Measurements from ENCODE around the gene CTNND2.

CTNND2 gene

DNA sequence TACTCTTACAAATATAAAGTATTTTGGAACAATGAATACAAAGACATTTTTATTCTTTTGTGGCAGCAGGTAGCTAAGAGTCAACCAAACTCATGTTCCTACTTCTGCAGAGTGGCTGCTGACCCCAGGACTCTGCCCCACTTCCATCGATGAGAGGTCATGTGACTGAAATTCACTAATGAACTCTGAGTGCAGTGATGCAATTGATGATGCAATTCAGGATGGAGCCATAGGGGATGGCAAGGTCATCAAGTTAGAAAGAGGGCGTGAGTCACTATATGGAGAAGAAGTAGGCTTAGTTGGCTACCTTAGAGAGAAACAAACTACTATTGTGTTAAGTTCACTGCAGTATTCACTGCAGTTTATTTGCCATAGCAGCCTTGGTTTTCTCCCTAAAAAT, 340.4 kb downstream of the CTNND2 start:
- Histone ChIP-seq H3K9me3 (ENCODE audit: severe bottlenecking) (no peaks in the 10 kb centered on the region), H3K4me3 (ENCODE audit: low read depth, low read length) (no peak overlapping the region), H3K36me3 (no peaks in the 10 kb centered on the region), H3K27ac (no peak overlapping the region), H3K27me3 (ENCODE audit: insufficient read depth, low read depth, severe bottlenecking) (no peaks in the 10 kb centered on the region)
- DNase-seq, result no peak
- TF ChIP-seq, protein P1, sequence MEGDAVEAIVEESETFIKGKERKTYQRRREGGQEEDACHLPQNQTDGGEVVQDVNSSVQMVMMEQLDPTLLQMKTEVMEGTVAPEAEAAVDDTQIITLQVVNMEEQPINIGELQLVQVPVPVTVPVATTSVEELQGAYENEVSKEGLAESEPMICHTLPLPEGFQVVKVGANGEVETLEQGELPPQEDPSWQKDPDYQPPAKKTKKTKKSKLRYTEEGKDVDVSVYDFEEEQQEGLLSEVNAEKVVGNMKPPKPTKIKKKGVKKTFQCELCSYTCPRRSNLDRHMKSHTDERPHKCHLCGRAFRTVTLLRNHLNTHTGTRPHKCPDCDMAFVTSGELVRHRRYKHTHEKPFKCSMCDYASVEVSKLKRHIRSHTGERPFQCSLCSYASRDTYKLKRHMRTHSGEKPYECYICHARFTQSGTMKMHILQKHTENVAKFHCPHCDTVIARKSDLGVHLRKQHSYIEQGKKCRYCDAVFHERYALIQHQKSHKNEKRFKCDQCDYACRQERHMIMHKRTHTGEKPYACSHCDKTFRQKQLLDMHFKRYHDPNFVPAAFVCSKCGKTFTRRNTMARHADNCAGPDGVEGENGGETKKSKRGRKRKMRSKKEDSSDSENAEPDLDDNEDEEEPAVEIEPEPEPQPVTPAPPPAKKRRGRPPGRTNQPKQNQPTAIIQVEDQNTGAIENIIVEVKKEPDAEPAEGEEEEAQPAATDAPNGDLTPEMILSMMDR (IDR thresholded peaks at IDR 0.05; ENCODE audit: low read depth, low read length), result no peak

DNA sequence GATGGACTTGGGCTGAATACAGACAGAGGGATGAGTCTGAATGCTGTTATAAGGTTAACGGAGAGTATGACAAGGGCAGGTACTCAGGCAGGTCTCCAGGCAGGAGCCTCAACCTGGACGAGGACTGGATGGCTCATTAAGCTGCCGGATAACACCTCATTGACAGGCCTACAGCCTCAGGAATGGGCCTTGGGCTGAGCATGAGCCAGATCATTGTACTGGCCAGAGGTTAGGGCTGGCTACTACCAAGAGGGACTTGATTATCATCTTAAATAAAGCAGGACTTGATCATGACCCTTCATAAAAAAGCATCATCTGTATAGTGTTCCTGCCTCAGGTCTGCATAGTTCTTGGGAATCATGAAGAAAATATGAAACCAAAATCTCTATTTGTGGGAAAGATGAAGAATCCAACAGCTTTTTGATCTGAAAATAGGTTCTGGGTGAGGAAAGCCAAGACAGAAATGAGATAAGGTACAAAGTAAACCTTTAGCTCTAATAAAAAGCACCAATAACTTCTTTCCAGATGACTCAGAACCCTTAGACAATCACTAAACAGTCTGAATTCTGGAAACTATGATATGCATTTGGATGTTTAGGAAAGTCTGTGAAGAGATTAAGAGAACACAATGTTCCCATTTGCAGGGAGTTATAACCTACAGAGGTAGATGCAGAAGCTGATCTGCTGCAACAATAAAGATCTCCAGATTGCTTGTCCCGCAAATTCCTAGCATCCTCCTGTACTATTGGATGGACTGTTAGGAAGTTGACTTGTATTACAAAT, 343.1 kb downstream of the CTNND2 start:
- Histone ChIP-seq H3K9me3 (ENCODE audit: severe bottlenecking) (no peaks in the 10 kb centered on the region), H3K27me3 (ENCODE audit: insufficient read depth, low read depth, severe bottlenecking) (no peaks in the 10 kb centered on the region), H3K36me3 (no peaks in the 10 kb centered on the region), H3K27ac (no peak overlapping the region), H3K4me3 (ENCODE audit: low read depth, low read length) (no peak overlapping the region)
- no peak for DNase-seq
- TF ChIP-seq, protein P1 (IDR thresholded peaks at IDR 0.05; ENCODE audit: low read depth, low read length), result no peak

DNA sequence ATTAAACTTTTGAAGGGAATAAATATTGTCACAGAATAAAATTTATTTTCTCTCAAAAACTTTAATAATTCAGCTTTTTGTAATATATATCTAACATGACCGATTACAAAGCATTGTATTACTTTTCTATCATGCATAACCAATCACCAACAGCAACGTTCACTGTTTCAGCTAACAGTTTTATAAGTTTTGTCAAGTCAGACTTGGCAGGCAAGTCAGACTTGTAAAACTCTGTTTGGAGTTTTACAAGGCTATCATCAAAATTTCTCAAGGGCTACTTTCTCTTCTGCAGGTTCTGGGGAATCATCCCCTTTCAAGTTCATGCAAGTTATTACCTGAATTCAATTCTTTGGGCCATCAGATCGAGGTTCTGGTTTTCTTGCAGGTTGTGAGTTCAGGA, 347.2 kb downstream of the CTNND2 start:
- H3K27me3 ChIP-seq (ENCODE audit: insufficient read depth, low read depth, severe bottlenecking), result no peaks in the 10 kb centered on the region
- H3K36me3 ChIP-seq, result no peaks in the 10 kb centered on the region
- no peaks in the 10 kb centered on the region for H3K9me3 ChIP-seq (ENCODE audit: severe bottlenecking)
- H3K27ac ChIP-seq, result no peak overlapping the region
- TF ChIP-seq, protein P1 (IDR thresholded peaks at IDR 0.05; ENCODE audit: low read depth, low read length), result no peak
- no peak for DNase-seq
- no peak overlapping the region for H3K4me3 ChIP-seq (ENCODE audit: low read depth, low read length)

DNA sequence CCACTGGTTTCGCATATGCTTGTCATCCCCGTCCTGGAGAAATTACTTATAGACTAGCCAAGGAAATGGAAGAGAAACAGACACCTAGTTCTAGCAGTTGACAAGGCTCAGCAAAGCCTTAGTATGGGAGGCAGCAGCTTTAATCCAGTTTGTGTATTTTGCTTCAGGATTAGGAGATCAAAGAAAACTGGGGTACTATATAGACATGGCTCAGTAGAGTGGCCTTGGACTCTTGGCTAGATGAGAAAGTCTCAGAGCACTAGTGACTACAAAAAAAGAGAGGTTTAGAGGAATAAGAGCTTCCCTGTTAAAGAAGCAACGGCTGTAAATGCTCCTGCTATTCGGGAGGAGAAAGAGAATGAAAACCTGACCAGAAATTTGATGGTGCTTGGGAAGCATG, 349.1 kb downstream of the CTNND2 start:
- H3K36me3 ChIP-seq, result no peaks in the 10 kb centered on the region
- H3K4me3 ChIP-seq (ENCODE audit: low read depth, low read length), result no peak overlapping the region
- DNase-seq, result no peak
- no peaks in the 10 kb centered on the region for H3K9me3 ChIP-seq (ENCODE audit: severe bottlenecking)
- no peaks in the 10 kb centered on the region for H3K27me3 ChIP-seq (ENCODE audit: insufficient read depth, low read depth, severe bottlenecking)
- TF ChIP-seq, protein P1 (IDR thresholded peaks at IDR 0.05; ENCODE audit: low read depth, low read length), result no peak
- H3K27ac ChIP-seq, result no peak overlapping the region

DNA sequence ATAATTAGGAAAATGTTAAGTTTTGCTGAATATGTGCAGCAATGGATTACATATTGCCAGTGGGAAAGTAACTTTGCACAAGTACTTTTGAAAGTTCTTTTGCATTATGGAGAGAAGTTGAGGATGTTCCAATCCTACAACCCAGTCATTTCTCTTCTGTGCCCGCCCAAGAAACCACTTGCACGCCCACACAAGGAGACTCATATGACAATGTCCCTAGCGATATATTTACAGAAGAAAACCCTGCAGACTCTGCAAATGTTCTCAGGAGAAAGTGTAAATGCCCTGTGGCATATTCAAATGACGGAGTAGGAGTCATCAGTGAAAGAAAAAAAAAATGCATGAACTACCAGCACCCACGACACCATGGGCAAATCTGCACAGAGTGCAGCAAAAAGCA, 356.5 kb downstream of the CTNND2 start:
- TF ChIP-seq, protein P1 (IDR thresholded peaks at IDR 0.05; ENCODE audit: low read depth, low read length), result no peak
- DNase-seq, result no peak
- Histone ChIP-seq H3K36me3 (no peaks in the 10 kb centered on the region), H3K27ac (no peak overlapping the region), H3K4me3 (ENCODE audit: low read depth, low read length) (no peak overlapping the region), H3K27me3 (ENCODE audit: insufficient read depth, low read depth, severe bottlenecking) (no peaks in the 10 kb centered on the region), H3K9me3 (ENCODE audit: severe bottlenecking) (no peaks in the 10 kb centered on the region)

DNA sequence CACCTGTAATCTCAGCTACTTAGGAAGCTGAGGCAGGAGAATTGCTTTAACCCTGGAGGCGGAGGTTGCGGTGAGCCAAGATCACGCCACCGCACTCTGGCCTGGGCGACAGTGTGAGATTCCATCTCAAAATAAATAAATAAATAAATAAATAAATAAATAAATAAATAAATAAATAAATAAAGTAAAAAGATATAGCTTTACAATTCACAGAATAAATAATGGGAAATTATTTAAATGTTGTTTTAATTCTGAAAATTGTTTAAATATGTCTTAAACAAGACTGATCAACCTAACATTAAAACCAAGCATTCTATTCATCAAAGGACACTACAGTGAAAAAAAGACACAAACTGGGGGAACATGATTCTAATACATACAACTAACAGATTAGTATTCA, 357.1 kb downstream of the CTNND2 start:
- H3K4me3 ChIP-seq (ENCODE audit: low read depth, low read length), result no peak overlapping the region
- TF ChIP-seq, protein P1 (IDR thresholded peaks at IDR 0.05; ENCODE audit: low read depth, low read length), result no peak
- DNase-seq, result no peak
- H3K36me3 ChIP-seq, result no peaks in the 10 kb centered on the region
- no peaks in the 10 kb centered on the region for H3K27me3 ChIP-seq (ENCODE audit: insufficient read depth, low read depth, severe bottlenecking)
- no peaks in the 10 kb centered on the region for H3K9me3 ChIP-seq (ENCODE audit: severe bottlenecking)
- no peak overlapping the region for H3K27ac ChIP-seq
